GM18909 (cell line): ENCODE data around the gene KIF5C.

Experiments
- ATAC-seq: cut with Tn5 transposase; IDR thresholded peaks from one replicate; pipeline ENCODE4 v1.9.1; 2021; ENCODE audit warnings: mild to moderate bottlenecking; ENCODE audit not compliant: unreplicated experiment, poor library complexity

Gene KIF5C

DNA sequence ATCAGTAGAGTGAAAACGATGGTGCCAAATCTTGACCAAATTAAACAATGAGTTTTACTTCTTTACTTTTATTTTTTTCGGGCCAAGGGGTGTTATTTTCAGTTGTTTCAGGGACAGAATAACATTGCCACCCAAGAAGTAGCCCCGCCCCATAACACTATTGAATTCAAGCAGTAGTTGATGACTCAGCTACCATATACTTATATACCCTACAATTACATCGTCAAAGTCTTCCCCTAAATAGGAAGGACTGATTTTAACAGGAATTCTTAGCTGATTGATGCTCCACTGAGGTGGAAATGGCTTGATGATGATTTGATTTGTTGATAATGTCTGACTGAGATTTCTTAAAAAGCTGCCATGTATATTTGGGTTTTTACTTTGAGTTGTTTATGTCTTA lies 188.2 kb downstream of the KIF5C start:
- ATAC-seq, result no peak

DNA sequence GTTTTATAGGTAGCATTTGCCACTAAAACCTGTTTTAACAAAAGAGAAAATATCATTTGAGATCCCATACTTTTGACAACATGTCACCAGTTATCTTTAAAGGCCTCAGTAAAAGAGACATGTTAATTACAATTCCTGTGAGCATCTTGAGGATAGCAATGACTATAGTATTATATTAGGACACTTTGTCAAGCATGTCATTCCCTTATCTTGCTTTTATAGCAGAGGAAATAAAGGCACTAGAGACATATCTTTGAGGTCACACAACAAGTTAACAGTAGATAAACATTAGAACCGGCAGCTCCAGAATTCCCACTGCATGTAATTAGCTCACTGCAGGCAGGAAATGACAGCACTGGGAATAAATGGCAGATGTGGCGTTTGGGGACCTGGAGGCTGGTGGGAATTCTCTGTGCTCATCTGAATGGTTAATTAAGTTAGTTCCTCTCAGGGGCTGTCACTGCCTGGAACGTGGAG lies 189.4 kb downstream of the KIF5C start:
- no peak for ATAC-seq

DNA sequence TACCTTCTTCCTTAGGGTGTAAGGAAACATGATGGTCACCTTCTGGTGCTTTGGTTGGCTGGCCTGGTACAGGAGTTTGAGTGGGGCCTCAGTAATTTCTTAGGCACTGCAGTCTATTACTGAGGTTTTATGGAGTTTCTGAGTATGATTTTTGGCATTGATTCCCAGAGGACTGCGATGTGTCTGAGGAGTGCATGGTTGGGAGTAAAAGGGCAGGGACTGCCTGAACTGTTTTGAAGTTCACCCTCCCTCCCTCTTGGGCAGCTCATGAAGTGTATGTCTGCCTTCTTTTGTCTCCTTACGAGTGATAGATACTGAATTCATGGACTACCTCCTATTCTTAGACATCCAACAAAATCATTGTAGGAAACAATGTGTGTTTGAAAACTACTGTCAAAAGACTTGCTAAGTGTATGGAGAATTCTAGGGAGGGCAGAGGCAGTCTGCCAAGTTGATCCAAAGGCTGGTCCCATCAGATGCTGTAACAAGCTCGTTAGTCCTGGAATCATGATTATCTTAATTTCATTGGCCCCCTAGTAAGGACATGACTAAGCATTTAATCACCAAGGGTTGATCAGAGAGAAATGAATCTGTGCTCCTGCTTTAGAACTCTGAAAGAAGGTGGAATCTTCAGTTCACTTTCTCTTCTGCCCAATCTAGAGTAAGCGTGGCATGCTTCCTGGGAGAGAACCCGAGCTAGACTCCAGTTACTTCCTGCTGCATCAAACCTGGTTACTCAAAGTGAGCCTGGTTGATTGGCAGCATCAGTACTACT lies 190.0 kb downstream of the KIF5C start:
- ATAC-seq, result no peak

DNA sequence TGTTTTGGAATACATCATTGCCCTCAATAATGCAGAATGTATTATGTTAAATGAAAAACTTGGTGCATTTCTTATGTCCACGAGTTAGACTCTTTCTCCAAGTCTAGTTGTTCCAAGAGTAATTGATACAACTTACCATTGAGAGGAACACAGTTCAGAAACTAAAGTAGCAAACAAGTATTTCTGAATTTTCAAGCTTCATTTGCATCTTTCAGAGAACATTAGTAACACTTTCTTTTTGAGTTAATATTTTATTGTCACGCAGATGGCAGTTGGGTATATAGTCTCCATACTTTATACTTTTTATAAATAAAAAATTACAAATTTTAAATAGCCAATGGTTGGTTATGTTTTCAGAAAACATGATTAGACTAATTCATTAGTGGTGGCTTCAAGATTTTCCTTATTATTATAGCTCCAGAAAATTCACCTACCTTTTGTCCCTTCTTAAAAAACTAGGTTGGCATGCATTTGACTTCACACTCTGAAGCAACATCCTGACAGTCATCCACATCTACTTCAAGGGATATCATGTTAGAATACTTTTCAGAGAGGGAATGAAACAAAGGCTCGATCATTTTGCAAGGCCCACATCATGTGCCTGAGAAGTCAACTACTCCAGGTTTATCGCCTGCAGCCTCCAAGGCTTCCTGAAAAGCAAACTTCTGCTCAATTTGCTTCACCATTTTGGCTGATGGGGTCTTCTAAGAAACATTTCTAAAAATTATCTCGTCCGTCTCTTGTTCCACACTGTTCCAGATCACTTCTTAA lies 193.4 kb downstream of the KIF5C start:
- ATAC-seq, result no peak

DNA sequence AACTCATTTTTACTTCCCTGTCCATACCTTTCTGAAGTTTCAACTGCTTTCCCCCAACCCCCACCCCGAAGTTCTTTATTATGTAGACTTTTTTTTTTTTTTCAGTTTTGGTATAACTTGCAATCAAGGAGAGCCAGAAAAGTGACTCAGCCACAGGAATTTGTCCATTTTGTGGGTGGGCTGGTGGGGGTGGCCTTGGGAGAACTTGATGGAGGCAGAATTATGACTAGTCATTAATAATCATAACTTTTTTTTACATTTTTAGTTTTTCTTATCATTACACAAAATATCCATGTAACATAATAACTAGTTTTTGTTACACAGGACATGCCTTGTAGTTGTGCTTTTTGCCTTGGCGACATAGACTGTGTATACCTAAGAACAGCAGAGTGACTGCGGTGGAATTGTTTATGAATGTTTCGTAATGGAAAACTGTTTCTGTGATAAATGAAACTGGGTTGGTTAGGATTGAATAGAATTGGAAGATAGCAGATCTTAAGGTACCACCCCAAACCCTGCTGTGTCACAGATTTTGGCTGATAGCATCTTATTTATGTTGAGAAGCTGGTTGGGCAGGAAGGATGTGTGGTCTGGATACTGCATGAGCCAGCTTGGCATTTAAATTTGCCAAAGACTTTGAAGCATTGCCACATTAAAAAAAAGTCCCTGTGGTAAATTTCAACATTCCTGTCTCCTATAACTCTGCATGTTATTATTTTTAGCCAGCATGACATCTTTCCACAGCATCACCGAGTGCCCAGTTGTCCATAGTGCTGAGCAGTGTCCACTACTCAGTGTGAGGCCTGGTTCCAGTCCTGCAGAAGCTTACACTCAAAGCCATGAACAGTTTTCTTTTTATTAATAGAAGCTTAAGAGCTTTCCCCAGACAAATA lies 194.2 kb downstream of the KIF5C start:
- no peak for ATAC-seq

DNA sequence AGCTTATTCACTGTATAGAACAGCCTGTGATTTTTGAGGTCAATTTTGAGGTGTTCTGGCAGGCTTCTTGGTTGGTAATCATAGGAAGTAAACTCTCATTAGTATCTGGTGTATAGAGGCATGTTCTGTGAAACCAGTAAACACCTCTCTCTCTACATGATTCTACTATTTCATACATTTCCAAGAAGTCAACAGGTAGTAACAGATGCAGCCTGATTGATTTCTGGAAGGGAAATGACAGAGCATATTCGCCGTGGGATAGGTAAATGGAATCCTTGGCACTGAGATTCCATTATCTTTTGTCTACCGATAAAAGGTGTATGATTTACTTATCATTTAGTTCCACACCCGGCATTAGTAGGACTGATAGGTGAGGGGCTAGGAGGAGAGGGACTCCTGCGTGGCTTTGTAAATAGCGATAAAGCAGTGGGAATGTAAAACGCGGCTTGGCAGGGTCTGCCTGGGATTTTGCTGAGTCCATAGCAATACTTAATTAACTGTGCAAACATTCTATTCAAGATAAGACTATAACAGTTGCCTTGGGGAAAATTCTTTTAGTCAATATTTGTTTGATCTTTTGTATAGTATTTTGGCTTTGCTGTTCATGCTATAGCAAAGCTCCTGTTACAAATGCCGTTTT lies 195.8 kb downstream of the KIF5C start:
- no peak for ATAC-seq

DNA sequence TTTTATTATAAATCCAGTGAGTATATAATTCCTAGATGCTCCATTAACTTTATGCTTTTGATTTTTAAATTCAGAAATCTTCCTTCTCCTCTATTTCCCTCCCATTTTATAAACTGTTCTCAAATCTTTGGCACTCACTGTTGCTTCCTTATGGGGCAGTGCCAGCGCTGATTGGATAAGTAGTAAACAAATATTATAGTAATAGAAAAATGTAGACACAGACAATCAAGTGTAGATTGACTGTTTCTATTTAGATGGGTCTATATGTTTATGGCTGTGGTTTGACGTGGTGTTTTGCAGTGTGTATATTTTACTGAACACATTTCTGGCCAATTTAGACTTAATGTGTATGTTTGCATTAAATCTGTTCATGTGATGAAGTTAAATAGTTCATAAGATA lies 200.1 kb downstream of the KIF5C start:
- no peak for ATAC-seq

DNA sequence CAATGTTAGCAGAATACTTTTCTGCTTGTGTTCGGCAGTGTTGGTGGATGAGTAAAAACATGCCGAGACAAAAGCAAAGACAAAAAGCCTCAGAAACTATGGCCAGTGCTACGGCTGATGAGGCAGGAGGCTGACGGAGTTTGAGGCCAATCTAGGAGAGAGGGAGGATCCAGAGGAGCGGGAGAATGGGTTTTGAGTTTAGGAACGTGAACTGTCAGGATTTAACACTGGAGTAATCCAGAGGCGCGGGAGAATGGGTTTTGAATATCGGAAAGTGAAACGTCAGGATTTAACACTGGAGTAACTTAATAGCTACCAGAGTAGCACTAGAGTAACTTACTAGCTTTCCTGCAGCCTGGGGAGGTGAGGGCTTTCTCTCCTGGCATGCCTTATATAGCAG lies 200.8 kb downstream of the KIF5C start:
- no peak for ATAC-seq
